ENCODE data around the gene ARFGEF2.
"Not testable (repeated sequence)": the region's sequence is repeated elsewhere in the genome, so short reads cannot be mapped to it uniquely, and the experiment has no call there.

The ARFGEF2 gene

DNA sequence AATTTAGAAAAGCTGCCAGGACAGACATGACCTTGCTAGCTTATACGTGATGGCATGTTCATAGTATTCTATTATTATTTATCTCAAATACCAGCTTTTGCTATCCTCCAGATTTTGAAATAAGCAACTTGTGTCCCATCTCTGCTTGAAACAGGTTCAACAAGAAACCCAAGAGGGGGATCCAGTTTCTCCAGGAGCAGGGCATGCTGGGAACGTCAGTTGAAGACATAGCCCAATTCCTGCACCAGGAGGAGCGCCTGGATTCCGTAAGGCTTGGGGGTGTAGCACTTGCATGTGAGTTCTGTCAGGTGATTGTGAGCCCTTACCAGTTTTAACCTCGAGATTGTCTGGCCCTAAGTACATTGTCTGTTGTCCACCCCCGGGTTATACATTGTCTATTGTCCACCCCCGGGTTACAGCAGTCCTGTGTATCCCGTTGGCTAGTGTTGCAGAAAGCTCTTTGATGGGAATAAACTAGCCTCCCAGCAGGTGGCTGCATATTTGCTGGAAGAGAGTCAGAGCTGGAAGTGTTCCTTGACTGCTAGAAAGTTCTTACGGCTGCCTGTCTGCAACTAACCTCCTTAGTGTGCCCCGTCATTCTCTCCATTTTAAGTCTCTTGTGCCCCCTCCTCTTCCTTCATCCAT is 63.2 kb downstream of the ARFGEF2 start:
- DNase-seq (ENCODE audit: insufficient read length) = no peak
- FAIRE-seq = no peak
- no peak for TF ChIP-seq TAF1 (IDR thresholded peaks at IDR 0.05; ENCODE audit: borderline replicate concordance, low read depth, low read length)
- TF ChIP-seq POLR2AphosphoS5 (IDR thresholded peaks at IDR 0.05; ENCODE audit: low read depth, low read length) = no peak
- no peak for TF ChIP-seq POLR2A (IDR thresholded peaks at IDR 0.05; ENCODE audit: low read depth, low read length)

DNA sequence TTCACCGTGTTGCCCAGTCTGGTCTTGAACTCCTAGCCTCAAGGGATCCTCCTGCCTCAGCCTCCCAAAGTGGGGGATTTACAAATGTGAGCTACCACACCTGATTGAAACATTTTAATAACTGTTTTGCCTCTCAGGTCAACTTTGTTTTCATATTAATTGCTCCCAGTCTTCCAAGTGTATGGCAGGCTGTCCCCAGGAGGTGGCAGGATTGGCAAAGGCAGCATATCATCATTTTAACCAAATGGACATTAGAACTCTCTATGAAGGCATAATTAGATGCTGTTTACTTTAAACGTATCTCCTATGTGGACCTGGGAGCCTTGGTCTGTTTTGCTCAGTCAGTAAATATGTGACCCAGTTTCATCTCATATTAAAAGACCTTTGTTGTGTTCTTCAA is 65.4 kb downstream of the ARFGEF2 start:
- TF ChIP-seq POLR2A (IDR thresholded peaks at IDR 0.05; ENCODE audit: low read depth, low read length) = no peak
- no peak for TF ChIP-seq TAF1 (IDR thresholded peaks at IDR 0.05; ENCODE audit: borderline replicate concordance, low read depth, low read length)
- TF ChIP-seq POLR2AphosphoS5 (IDR thresholded peaks at IDR 0.05; ENCODE audit: low read depth, low read length) = no peak
- FAIRE-seq (no peak), DNase-seq (ENCODE audit: insufficient read length) (no peak)

DNA sequence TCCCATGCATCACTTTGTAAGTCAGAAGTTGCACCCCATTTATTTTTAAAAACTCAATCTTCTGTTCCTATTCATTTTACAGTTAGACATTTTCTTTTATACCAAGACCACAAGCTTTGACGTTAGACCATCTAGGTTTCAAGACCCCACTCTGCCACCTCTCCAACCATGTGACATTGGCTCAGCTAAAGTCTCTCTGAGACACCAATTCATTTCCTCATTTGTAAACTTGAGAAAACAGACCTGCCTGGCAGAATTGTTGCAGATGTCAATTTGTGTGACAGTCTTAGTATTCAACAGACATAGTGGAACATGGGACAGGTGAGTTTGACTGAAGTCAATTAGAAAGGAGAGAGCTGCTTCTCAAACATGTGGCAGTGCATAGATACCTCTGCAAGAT is 69.0 kb downstream of the ARFGEF2 start:
- TF ChIP-seq POLR2A (IDR thresholded peaks at IDR 0.05; ENCODE audit: low read depth, low read length) (no peak), TAF1 (IDR thresholded peaks at IDR 0.05; ENCODE audit: borderline replicate concordance, low read depth, low read length) (no peak), POLR2AphosphoS5 (IDR thresholded peaks at IDR 0.05; ENCODE audit: low read depth, low read length) (no peak)
- DNase-seq (ENCODE audit: insufficient read length) (no peak), FAIRE-seq (no peak)

DNA sequence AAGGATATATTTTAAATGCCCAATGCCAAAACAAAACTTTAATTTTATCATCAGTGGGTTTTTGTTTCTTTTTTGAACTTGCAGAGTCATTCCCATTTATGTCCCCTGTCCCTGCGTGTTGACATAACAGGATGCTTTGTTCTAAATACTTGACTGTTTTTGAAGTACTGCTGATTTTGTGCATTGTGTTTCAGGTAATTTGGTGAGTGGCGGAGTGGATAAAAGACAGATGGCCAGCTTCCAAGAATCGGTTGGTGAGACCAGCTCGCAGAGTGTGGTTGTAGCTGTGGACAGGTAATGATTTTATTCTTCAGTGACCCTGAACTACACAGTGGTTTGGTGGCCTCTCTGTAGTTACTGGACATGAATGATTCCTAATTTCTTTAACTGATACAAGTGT is 74.1 kb downstream of the ARFGEF2 start:
- FAIRE-seq (no peak), DNase-seq (ENCODE audit: insufficient read length) (no peak)
- no peak for TF ChIP-seq POLR2A (IDR thresholded peaks at IDR 0.05; ENCODE audit: low read depth, low read length)
- no peak for TF ChIP-seq TAF1 (IDR thresholded peaks at IDR 0.05; ENCODE audit: borderline replicate concordance, low read depth, low read length)
- no peak for TF ChIP-seq POLR2AphosphoS5 (IDR thresholded peaks at IDR 0.05; ENCODE audit: low read depth, low read length)

DNA sequence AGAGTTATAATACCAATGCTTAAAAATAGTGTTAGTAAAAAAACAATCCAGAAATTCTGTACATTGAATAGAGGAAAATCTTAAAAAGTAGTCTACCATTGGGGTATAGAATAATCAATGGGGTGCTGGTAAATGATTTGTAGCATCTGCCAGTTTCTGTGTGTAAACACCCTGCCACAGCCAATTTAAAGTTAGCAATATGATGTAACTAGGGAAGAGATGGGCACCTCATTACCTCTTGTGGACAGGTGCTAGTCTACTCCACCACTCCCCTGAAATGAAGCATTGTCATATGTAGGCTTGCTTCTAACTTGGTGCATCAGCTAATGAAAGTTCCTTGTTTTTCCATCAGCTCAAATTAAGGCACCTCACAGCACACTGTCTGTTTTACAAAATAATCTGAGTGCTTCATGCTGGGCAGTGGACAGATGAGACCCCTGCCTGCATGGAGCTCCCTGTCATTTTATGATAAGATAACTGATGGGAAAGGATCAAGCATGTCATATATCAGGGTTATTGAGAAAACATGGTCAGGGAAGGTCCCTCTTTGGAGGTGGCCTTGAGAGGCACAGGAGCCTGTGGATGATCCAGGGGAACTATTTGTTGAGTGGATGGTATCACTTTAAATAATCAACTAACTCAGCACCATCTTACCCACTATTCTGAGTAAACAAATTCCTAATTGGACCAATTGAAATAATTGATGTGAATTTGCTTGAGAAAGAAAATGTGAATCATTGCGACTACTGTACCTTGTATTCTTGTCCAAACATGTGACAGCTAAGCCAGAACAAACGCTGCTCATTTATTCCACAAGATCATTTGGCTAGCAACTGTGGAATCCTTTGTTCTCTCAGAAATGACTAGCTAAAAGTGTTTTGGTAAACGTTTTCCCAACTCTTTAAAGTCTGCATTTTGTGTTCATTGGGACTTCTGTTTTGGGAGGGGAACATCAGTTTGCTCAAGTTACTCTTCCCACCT is 78.7 kb downstream of the ARFGEF2 start:
- FAIRE-seq = no peak
- DNase-seq (ENCODE audit: insufficient read length) = no peak
- TF ChIP-seq POLR2AphosphoS5 (IDR thresholded peaks at IDR 0.05; ENCODE audit: low read depth, low read length) (no peak), POLR2A (IDR thresholded peaks at IDR 0.05; ENCODE audit: low read depth, low read length) (no peak), TAF1 (IDR thresholded peaks at IDR 0.05; ENCODE audit: borderline replicate concordance, low read depth, low read length) (no peak)

DNA sequence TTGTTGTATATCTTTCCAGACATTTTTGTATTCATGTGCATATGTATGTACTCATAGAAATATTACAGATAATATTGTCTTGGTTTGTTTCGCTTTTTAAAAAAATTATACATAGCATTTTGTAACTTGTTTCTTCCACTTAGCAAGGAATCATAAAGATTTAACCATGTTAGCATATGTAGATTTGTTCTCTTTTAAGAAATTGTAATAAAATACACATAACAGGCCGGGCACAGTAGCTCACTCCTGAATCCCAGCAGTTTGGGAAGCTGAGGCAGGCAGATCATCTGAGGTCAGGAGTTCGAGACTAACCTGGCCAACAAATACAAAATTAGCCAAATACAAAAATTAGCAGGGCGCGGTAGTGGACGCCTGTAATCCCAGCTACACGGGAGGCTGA is 80.2 kb downstream of the ARFGEF2 start:
- FAIRE-seq (no peak), DNase-seq (ENCODE audit: insufficient read length) (no peak)
- no peak for TF ChIP-seq POLR2A (IDR thresholded peaks at IDR 0.05; ENCODE audit: low read depth, low read length)
- no peak for TF ChIP-seq POLR2AphosphoS5 (IDR thresholded peaks at IDR 0.05; ENCODE audit: low read depth, low read length)
- no peak for TF ChIP-seq TAF1 (IDR thresholded peaks at IDR 0.05; ENCODE audit: borderline replicate concordance, low read depth, low read length)

DNA sequence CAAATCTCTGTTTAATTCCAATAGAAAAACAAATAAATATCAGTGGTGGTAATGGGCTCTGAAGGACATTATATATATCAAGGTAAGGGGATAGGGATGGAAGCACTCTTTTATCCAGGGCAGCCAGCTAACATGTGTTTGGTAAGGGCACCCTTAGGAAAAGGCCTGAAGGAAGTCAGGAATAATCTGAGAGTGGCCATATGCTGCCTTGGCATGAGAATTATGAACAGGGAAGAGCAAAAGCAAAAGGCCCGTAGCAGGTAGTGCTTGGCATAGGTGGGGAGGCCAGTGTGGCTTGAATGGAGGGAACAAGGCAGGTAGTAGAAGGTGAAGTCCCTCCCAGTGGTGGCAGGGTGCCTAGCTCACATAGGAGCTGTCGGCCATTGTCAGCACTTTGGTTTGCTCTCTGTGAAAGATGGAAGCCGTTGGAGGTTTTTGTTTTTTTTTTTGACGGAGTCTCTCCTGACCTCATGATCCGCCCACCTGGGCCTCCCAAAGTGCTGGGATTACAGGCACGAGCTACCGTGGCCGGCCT is 85.0 kb downstream of the ARFGEF2 start:
- DNase-seq (ENCODE audit: insufficient read length) = no peak
- TF ChIP-seq TAF1 (IDR thresholded peaks at IDR 0.05; ENCODE audit: borderline replicate concordance, low read depth, low read length) (no peak), POLR2AphosphoS5 (IDR thresholded peaks at IDR 0.05; ENCODE audit: low read depth, low read length) (no peak), POLR2A (IDR thresholded peaks at IDR 0.05; ENCODE audit: low read depth, low read length) (no peak)
- FAIRE-seq = no peak

DNA sequence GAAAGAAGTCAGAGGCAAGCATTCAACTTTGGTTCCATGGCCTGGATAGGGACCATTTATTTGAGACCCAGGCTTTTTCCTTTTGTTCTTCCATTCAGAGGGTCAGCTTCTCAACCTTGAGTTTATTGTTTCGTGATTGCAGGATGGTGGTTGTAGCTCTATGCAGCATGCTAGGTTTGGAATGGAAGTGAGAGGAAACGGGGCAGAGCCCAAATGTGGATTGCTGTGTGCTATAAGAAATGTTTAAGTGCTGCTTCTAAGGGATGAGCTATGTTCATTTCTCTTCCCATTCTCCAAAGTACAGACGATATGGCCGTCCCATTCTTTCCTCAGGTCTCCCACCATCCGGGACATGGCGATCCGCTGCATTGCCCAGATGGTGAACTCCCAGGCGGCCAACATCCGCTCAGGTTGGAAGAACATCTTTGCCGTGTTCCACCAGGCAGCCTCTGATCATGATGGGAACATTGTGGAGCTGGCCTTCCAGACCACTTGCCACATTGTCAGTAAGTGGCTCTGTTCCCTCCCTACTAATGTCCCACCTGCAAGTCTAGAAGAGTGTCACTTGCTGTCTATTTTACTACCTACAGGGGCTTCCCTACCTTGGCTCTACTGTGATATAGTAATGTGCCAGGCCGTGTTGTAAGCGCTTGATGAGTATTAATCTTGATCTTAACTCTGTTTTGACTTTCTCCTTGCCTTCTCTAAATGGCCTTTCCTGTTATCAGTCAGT is 88.6 kb downstream of the ARFGEF2 start:
- no peak for FAIRE-seq
- TF ChIP-seq POLR2AphosphoS5 (IDR thresholded peaks at IDR 0.05; ENCODE audit: low read depth, low read length) (no peak), POLR2A (IDR thresholded peaks at IDR 0.05; ENCODE audit: low read depth, low read length) (no peak), TAF1 (IDR thresholded peaks at IDR 0.05; ENCODE audit: borderline replicate concordance, low read depth, low read length) (no peak)

DNA sequence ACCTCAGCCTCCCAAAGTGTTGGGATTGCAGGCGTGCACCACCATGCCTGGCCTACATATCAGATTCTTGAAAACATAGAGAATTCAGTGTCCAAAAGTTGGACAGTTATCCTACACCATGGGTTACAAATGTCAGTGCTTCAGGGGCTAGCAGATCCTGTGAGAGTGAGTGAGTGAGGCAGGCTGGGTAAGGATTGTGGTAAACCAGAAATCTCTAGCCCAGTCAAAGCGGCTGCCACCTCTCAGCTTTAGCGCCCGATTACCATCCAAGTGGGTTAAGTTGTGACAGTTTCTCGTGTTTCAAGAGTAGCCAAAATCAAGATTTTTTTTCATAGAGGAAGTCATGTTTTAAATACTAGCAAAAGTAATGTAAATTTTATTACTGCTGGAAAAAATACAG is 102.7 kb downstream of the ARFGEF2 start:
- TF ChIP-seq TAF1 (IDR thresholded peaks at IDR 0.05; ENCODE audit: borderline replicate concordance, low read depth, low read length) = no peak
- TF ChIP-seq POLR2A (IDR thresholded peaks at IDR 0.05; ENCODE audit: low read depth, low read length) = no peak
- no peak for TF ChIP-seq POLR2AphosphoS5 (IDR thresholded peaks at IDR 0.05; ENCODE audit: low read depth, low read length)
- no peak for FAIRE-seq
- no peak for DNase-seq (ENCODE audit: insufficient read length)

More for the DNA sequence above, 88.6 kb downstream of the ARFGEF2 start:
- DNase-seq (ENCODE audit: insufficient read length) = no peak

DNA sequence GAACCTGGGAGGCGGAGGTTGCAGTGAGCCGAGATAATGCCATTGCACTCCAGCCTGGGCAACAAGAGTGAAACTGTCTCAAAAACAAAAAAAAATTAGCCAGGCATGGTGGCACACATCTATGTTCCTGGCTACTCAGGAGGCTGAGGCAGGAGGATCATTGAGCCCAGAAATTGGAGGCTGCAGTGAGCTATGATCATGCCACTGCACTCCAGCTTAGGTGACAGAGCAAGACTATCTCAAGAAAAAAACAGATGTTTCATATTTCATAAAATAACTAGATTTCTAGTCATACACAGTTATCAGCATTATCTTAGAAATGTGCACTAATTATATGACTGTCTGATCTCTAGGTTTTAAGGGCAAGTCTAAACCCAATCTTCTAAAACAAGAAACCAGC is 106.7 kb downstream of the ARFGEF2 start:
- not testable (repeated sequence) for FAIRE-seq; DNase-seq (ENCODE audit: insufficient read length)

DNA sequence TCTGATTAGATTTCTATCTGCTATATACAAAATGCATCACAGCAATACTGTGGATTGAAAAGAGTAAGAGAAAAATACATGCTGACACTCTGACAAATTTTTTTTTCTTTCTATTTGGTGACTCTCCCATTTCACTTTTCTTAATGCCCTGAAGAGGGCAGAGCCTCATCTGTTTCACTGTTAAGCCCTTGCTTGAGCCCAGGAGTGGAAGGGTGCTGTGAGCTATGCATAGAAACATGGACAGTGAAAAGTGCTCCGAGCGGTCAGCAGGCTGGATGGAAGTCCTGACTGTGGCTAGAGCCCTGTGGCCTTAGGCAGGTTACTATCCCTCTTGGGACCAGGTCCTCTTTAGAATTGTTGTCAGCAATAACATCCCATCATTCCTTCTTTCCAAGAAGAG is 107.2 kb downstream of the ARFGEF2 start:
- TF ChIP-seq POLR2AphosphoS5 (IDR thresholded peaks at IDR 0.05; ENCODE audit: low read depth, low read length) (no peak), TAF1 (IDR thresholded peaks at IDR 0.05; ENCODE audit: borderline replicate concordance, low read depth, low read length) (no peak), POLR2A (IDR thresholded peaks at IDR 0.05; ENCODE audit: low read depth, low read length) (no peak)
- no peak for DNase-seq (ENCODE audit: insufficient read length)
- FAIRE-seq = no peak
